Measurements from ENCODE around the gene TSEN34. TPM values are rescaled to one million over a fixed set of nuclear protein-coding genes. Genes with fewer than 3 reads are reported as not detected.
"Not testable (repeated sequence)": the region's sequence is repeated elsewhere in the genome, so short reads cannot be mapped to it uniquely, and the experiment has no call there.

Gene TSEN34
- total and polyA plus RNA-seq, 7 experiments from 2014 or later, result 9.5 to 48.7 (median 23.7) TPM

- H3K4me1 Mint-ChIP-seq, result peaks cover 37 to 65% (median 61%) of the 10 kb centered on the region in 7 donors
- no peaks in the 10 kb centered on the region for H3K9me3 Mint-ChIP-seq
- peaks cover 2 to 34% (median 12%) of the 10 kb centered on the region in 5 donors for H3K36me3 Mint-ChIP-seq
- no peaks in the 10 kb centered on the region for H3K27me3 Mint-ChIP-seq
- H3K27ac Mint-ChIP-seq, result peak overlapping the region in 8 of 9 donors; percentile 3 to 82 (median 72)
- H3K36me3 ChIP-seq (ENCODE audit: control insufficient read depth in 2 of 3, insufficient read depth in 3 of 3, low read length in 3 of 3), result peaks cover 3 to 29% (median 14%) of the 10 kb centered on the region in 3 experiments
- no peaks in the 10 kb centered on the region for H3K27me3 ChIP-seq (ENCODE audit: control insufficient read depth in 2 of 2, insufficient read depth in 2 of 2, low read length in 2 of 2)
- H3K9me3 ChIP-seq (ENCODE audit: control insufficient read depth in 2 of 3, low read length in 3 of 3), result no peaks in the 10 kb centered on the region
- DNase-seq, result no peak
- H3K27ac ChIP-seq (ENCODE audit: low read depth, low read length), result peak overlapping the region; percentile 1
- ChIA-PET POLR2A (interaction anchor here (1.0 to 3.0 kb wide), 3 partner anchors 9 to 21 kb away, joined by 3 to 12 read pairs (median 6); partner anchors contain the start of genes MBOAT7 and RPS9), CTCF (no interaction called here)
- H3K4me1 ChIP-seq (ENCODE audit: control insufficient read depth in 2 of 2, insufficient read depth in 2 of 2, low read length in 2 of 2), result peaks cover 47 to 48% of the 10 kb centered on the region in 2 donors
- intact Hi-C loops (cut with micrococcal nuclease), result loop anchor here (1.0 to 2.0 kb wide), 3 partner anchors 9 to 21 kb away; partner anchors contain the start of gene MBOAT7 (in 1 of the 2)
- H3K4me3 Mint-ChIP-seq, result peak overlapping the region; percentile 10 to 78 (median 56)
- peak; percentile 46 for ATAC-seq
- H3K4me3 ChIP-seq (ENCODE audit: low read length), result no peak overlapping the region
Observed at GRCh38 chr19:54209811-54210494, 18.8 kb downstream of the TSEN34 start.

- ATAC-seq, result no peak
- Mint-ChIP-seq H3K27me3 (no peaks in the 10 kb centered on the region), H3K9me3 (no peaks in the 10 kb centered on the region), H3K4me3 (peak overlapping the region in 4 of 10 donors; percentile 21 to 78 (median 44)), H3K27ac (peak overlapping the region in 8 of 9 donors; percentile 55 to 86 (median 74)), H3K4me1 (peaks cover 32 to 52% (median 49%) of the 10 kb centered on the region in 7 donors), H3K36me3 (peaks cover 0 to 29% (median 10%) of the 10 kb centered on the region in 5 donors)
- ChIA-PET POLR2A (interaction anchor here (2.0 kb wide), 1 partner anchor 10 kb away, joined by 6 read pairs; the partner anchor contains the start of gene RPS9), CTCF (no interaction called here)
- no peaks in the 10 kb centered on the region for H3K9me3 ChIP-seq (ENCODE audit: control insufficient read depth in 2 of 3, low read length in 3 of 3)
- H3K4me3 ChIP-seq (ENCODE audit: low read length), result no peak overlapping the region
- no peak for DNase-seq
- peaks cover 40 to 47% of the 10 kb centered on the region in 2 donors for H3K4me1 ChIP-seq (ENCODE audit: control insufficient read depth in 2 of 2, insufficient read depth in 2 of 2, low read length in 2 of 2)
- H3K27me3 ChIP-seq (ENCODE audit: control insufficient read depth in 2 of 2, insufficient read depth in 2 of 2, low read length in 2 of 2), result no peaks in the 10 kb centered on the region
- H3K27ac ChIP-seq (ENCODE audit: low read depth, low read length), result no peak overlapping the region
- intact Hi-C loops (cut with micrococcal nuclease), result no loop called here
- H3K36me3 ChIP-seq (ENCODE audit: control insufficient read depth in 2 of 3, insufficient read depth in 3 of 3, low read length in 3 of 3), result peaks cover 0 to 16% (median 8%) of the 10 kb centered on the region in 3 experiments
Observed at GRCh38 chr19:54211235-54211634, 20.1 kb downstream of the TSEN34 start.

DNA sequence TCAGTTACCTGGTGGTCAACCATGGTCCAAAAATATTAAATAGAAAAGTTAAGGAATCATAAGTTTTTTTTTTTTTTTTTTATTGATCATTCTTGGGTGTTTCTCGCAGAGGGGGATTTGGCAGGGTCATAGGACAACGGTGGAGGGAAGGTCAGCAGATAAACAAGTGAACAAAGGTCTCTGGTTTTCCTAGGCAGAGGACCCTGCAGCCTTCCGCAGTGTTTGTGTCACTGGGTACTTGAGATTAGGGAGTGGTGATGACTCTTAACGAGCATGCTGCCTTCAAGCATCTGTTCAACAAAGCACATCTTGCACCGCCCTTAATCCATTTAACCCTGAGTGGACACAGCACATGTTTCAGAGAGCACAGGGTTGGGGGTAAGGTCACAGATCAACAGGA is 23.1 kb downstream of the TSEN34 start:
- H3K9me3 ChIP-seq (ENCODE audit: control insufficient read depth in 2 of 3, low read length in 3 of 3); H3K4me3 Mint-ChIP-seq; H3K36me3 ChIP-seq (ENCODE audit: control insufficient read depth in 2 of 3, insufficient read depth in 3 of 3, low read length in 3 of 3); POLR2A ChIA-PET; DNase-seq; H3K27me3 ChIP-seq (ENCODE audit: control insufficient read depth in 2 of 2, insufficient read depth in 2 of 2, low read length in 2 of 2); H3K27me3 Mint-ChIP-seq; H3K27ac Mint-ChIP-seq; H3K27ac ChIP-seq (ENCODE audit: low read depth, low read length); H3K9me3 Mint-ChIP-seq; intact Hi-C loops (cut with micrococcal nuclease); CTCF ChIA-PET; H3K4me3 ChIP-seq (ENCODE audit: low read length); ATAC-seq: not testable (repeated sequence)
- peaks cover 19 to 22% of the 10 kb centered on the region in 2 donors for H3K4me1 ChIP-seq (ENCODE audit: control insufficient read depth in 2 of 2, insufficient read depth in 2 of 2, low read length in 2 of 2)
- Mint-ChIP-seq H3K4me1 (peaks cover 16 to 25% (median 21%) of the 10 kb centered on the region in 7 donors), H3K36me3 (peaks cover 0 to 17% (median 5%) of the 10 kb centered on the region in 5 donors)

DNA sequence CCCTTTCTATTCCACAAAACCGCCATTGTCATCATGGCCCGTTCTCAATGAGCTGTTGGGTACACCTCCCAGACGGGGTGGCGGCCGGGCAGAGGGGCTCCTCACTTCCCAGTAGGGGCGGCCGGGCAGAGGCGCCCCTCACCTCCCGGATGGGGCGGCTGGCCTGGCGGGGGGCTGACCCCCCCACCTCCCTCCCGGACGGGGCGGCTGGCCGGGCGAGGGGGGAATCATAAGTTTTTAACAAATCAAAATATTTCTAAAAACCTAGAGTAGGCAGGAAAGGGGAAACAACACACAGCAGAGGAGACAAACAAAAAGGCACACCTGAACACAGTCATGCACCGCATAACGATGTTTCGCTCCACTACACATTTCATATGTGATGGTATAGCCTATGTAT is 23.6 kb downstream of the TSEN34 start:
- H3K4me3 Mint-ChIP-seq; H3K27ac Mint-ChIP-seq; H3K27me3 ChIP-seq (ENCODE audit: control insufficient read depth in 2 of 2, insufficient read depth in 2 of 2, low read length in 2 of 2); POLR2A ChIA-PET; H3K9me3 ChIP-seq (ENCODE audit: control insufficient read depth in 2 of 3, low read length in 3 of 3); H3K9me3 Mint-ChIP-seq; H3K27ac ChIP-seq (ENCODE audit: low read depth, low read length); H3K4me3 ChIP-seq (ENCODE audit: low read length); DNase-seq; ATAC-seq; H3K36me3 ChIP-seq (ENCODE audit: control insufficient read depth in 2 of 3, insufficient read depth in 3 of 3, low read length in 3 of 3); intact Hi-C loops (cut with micrococcal nuclease); H3K27me3 Mint-ChIP-seq; CTCF ChIA-PET: not testable (repeated sequence)
- H3K4me1 ChIP-seq (ENCODE audit: control insufficient read depth in 2 of 2, insufficient read depth in 2 of 2, low read length in 2 of 2), result peaks cover 14 to 17% of the 10 kb centered on the region in 2 donors
- peaks cover 14 to 21% (median 17%) of the 10 kb centered on the region in 7 donors for H3K4me1 Mint-ChIP-seq
- peaks cover 0 to 17% (median 5%) of the 10 kb centered on the region in 5 donors for H3K36me3 Mint-ChIP-seq

- intact Hi-C loops (cut with micrococcal nuclease), result no loop called here
- Mint-ChIP-seq H3K9me3 (peaks cover 0 to 1% (median 0%) of the 10 kb centered on the region in 11 donors), H3K36me3 (peaks cover 0 to 7% (median 0%) of the 10 kb centered on the region in 5 donors), H3K27ac (no peak overlapping the region), H3K4me3 (no peak overlapping the region), H3K4me1 (peaks cover 0 to 6% (median 0%) of the 10 kb centered on the region in 7 donors), H3K27me3 (peaks cover 0 to 5% (median 0%) of the 10 kb centered on the region in 5 donors)
- ChIA-PET CTCF (no interaction called here), POLR2A (no interaction called here)
- H3K4me3 ChIP-seq (ENCODE audit: low read length), result no peak overlapping the region
- H3K36me3 ChIP-seq (ENCODE audit: control insufficient read depth in 2 of 3, insufficient read depth in 3 of 3, low read length in 3 of 3), result no peaks in the 10 kb centered on the region
- H3K27me3 ChIP-seq (ENCODE audit: control insufficient read depth in 2 of 2, insufficient read depth in 2 of 2, low read length in 2 of 2), result no peaks in the 10 kb centered on the region
- ATAC-seq (no peak), DNase-seq (no peak)
- no peak overlapping the region for H3K27ac ChIP-seq (ENCODE audit: low read depth, low read length)
- no peaks in the 10 kb centered on the region for H3K4me1 ChIP-seq (ENCODE audit: control insufficient read depth in 2 of 2, insufficient read depth in 2 of 2, low read length in 2 of 2)
- no peaks in the 10 kb centered on the region for H3K9me3 ChIP-seq (ENCODE audit: control insufficient read depth in 2 of 3, low read length in 3 of 3)
Observed at GRCh38 chr19:54216869-54217268, 25.8 kb downstream of the TSEN34 start.

GRCh38 chr19:54217517-54218247 is 26.6 kb downstream of the TSEN34 start:
- POLR2A ChIA-PET; H3K36me3 Mint-ChIP-seq; H3K27me3 Mint-ChIP-seq; H3K4me1 ChIP-seq (ENCODE audit: control insufficient read depth in 2 of 2, insufficient read depth in 2 of 2, low read length in 2 of 2); H3K9me3 ChIP-seq (ENCODE audit: control insufficient read depth in 2 of 3, low read length in 3 of 3); ATAC-seq; DNase-seq; H3K27ac ChIP-seq (ENCODE audit: low read depth, low read length); H3K4me3 Mint-ChIP-seq; H3K27me3 ChIP-seq (ENCODE audit: control insufficient read depth in 2 of 2, insufficient read depth in 2 of 2, low read length in 2 of 2); CTCF ChIA-PET; intact Hi-C loops (cut with micrococcal nuclease); H3K9me3 Mint-ChIP-seq; H3K36me3 ChIP-seq (ENCODE audit: control insufficient read depth in 2 of 3, insufficient read depth in 3 of 3, low read length in 3 of 3); H3K4me3 ChIP-seq (ENCODE audit: low read length); H3K27ac Mint-ChIP-seq; H3K4me1 Mint-ChIP-seq: not testable (repeated sequence)

Measured in naive thymus-derived CD4-positive, alpha-beta T cell (primary cell).